DOHH2 (cell line): Measurements from ENCODE around the gene LIX1L.
A peak's percentile ranks its signal among the peaks of the same experiment; 100 is the strongest.

Experiments used
- H3F3A ChIP-seq: fragments of 200-600 bp; sonication (generic), shearing (Covaris generic); 2 replicates; pipeline ENCODE4 v1.6.0; 2016; ENCODE audit warnings: antibody characterized with exemption, mild to moderate bottlenecking; ENCODE audit not compliant: control insufficient read depth, insufficient read depth
- H3K27ac ChIP-seq: fragments of 200-600 bp; sonication (generic); 2 replicates; pipeline ENCODE4 v1.5.1; 2014; ENCODE audit warnings: low read depth, mild to moderate bottlenecking, low read length, moderate library complexity
- H3K27me3 ChIP-seq: fragments of 200-600 bp; sonication (generic); 2 replicates; pipeline ENCODE4 v1.6.1; 2014; ENCODE audit warnings: mild to moderate bottlenecking, low read length, mixed read lengths; ENCODE audit not compliant: control insufficient read depth
- H3K36me3 ChIP-seq: fragments of 200-600 bp; sonication (generic); 2 replicates; pipeline ENCODE4 v1.6.1; 2014; ENCODE audit warnings: mild to moderate bottlenecking, low read length, moderate library complexity, mixed read lengths; ENCODE audit not compliant: control insufficient read depth
- H3K4me1 ChIP-seq: fragments of 200-600 bp; sonication (generic); 2 replicates; pipeline ENCODE4 v1.6.1; 2014; ENCODE audit warnings: mild to moderate bottlenecking, low read length, mixed read lengths; ENCODE audit not compliant: control insufficient read depth
- H3K4me2 ChIP-seq: fragments of 200-600 bp; sonication (generic); 2 replicates; pipeline ENCODE4 v1.6.0; 2014; ENCODE audit warnings: mild to moderate bottlenecking, low read length, moderate library complexity
- H3K4me3 ChIP-seq: fragments of 200-600 bp; sonication (generic); 2 replicates; pipeline ENCODE4 v1.5.1; 2014; ENCODE audit warnings: mild to moderate bottlenecking, low read length, mixed read lengths
- H3K79me2 ChIP-seq: fragments of 200-600 bp; sonication (generic); 2 replicates; pipeline ENCODE4 v1.6.1; 2014; ENCODE audit warnings: mild to moderate bottlenecking, low read length, mixed read lengths; ENCODE audit not compliant: control insufficient read depth
- H3K9me2 ChIP-seq: fragments of 200-600 bp; sonication (generic); replicated peaks from 2 replicates; pipeline ENCODE4 v1.6.1; 2014; ENCODE audit warnings: mild to moderate bottlenecking, low read length, mixed read lengths; ENCODE audit not compliant: control insufficient read depth
- H3K9me3 ChIP-seq: fragments of 200-600 bp; sonication (generic); 2 replicates; pipeline ENCODE4 v1.6.1; 2014; ENCODE audit warnings: antibody characterized with exemption, low read length, mixed read lengths; ENCODE audit not compliant: control insufficient read depth, insufficient read depth
- H4K20me1 ChIP-seq: fragments of 200-600 bp; sonication (generic); 2 replicates; pipeline ENCODE4 v1.6.0; 2014; ENCODE audit warnings: low read depth, mild to moderate bottlenecking, antibody characterized with exemption, low read length, moderate library complexity; ENCODE audit not compliant: control insufficient read depth, insufficient read depth
- EZH2phosphoT487 ChIP-seq: fragments of 200-600 bp; sonication (generic); IDR thresholded peaks from 2 replicates; pipeline ENCODE4 v1.6.1; 2017; ENCODE audit warnings: borderline replicate concordance, mild to moderate bottlenecking, antibody characterized with exemption, low read length, moderate library complexity, mixed read lengths
- TF ChIP-seq, protein P1 (sequence below): fragments of 200-600 bp; sonication (generic); IDR thresholded peaks from one replicate; pipeline ENCODE4 v1.5.1; 2014; ENCODE audit warnings: antibody characterized with exemption, mild to moderate bottlenecking, low read depth, low read length; ENCODE audit not compliant: poor library complexity, severe bottlenecking

LIX1L gene

GRCh38 chr1:145961425-145962156 is 3.8 kb upstream of the LIX1L start:
- Histone ChIP-seq H3K4me2 (peak overlapping the region; percentile 98), H3K9me3 (no peaks in the 10 kb centered on the region), H3K4me3 (peak overlapping the region; percentile 81), H3K4me1 (peaks cover 72% of the 10 kb centered on the region), H3K27ac (no peak overlapping the region), H3F3A (peaks cover 28% of the 10 kb centered on the region), H3K36me3 (peaks cover 4% of the 10 kb centered on the region; the same call in 1 of the 2 replicates), H3K79me2 (peaks cover 31% of the 10 kb centered on the region), H4K20me1 (no peaks in the 10 kb centered on the region), H3K27me3 (no peaks in the 10 kb centered on the region), H3K9me2 (no peaks in the 10 kb centered on the region)
- TF ChIP-seq EZH2phosphoT487, result no peak
- TF ChIP-seq, protein P1, sequence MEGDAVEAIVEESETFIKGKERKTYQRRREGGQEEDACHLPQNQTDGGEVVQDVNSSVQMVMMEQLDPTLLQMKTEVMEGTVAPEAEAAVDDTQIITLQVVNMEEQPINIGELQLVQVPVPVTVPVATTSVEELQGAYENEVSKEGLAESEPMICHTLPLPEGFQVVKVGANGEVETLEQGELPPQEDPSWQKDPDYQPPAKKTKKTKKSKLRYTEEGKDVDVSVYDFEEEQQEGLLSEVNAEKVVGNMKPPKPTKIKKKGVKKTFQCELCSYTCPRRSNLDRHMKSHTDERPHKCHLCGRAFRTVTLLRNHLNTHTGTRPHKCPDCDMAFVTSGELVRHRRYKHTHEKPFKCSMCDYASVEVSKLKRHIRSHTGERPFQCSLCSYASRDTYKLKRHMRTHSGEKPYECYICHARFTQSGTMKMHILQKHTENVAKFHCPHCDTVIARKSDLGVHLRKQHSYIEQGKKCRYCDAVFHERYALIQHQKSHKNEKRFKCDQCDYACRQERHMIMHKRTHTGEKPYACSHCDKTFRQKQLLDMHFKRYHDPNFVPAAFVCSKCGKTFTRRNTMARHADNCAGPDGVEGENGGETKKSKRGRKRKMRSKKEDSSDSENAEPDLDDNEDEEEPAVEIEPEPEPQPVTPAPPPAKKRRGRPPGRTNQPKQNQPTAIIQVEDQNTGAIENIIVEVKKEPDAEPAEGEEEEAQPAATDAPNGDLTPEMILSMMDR, result no peak

- peaks cover 77% of the 10 kb centered on the region for H3K4me1 ChIP-seq
- no peaks in the 10 kb centered on the region for H3K9me3 ChIP-seq
- H3K79me2 ChIP-seq, result peaks cover 37% of the 10 kb centered on the region
- no peaks in the 10 kb centered on the region for H3K9me2 ChIP-seq
- H3K27ac ChIP-seq, result no peak overlapping the region
- peak overlapping the region; percentile 98 for H3K4me2 ChIP-seq
- H3K4me3 ChIP-seq, result peak overlapping the region; percentile 81
- peaks cover 4% of the 10 kb centered on the region; the same call in 1 of the 2 replicates for H3K36me3 ChIP-seq
- no peak for TF ChIP-seq EZH2phosphoT487
- TF ChIP-seq, protein P1, result no peak
- peaks cover 28% of the 10 kb centered on the region for H3F3A ChIP-seq
- H4K20me1 ChIP-seq, result no peaks in the 10 kb centered on the region
- no peaks in the 10 kb centered on the region for H3K27me3 ChIP-seq
Observed at GRCh38 chr1:145961109-145961424, 3.2 kb upstream of the LIX1L start.

DNA sequence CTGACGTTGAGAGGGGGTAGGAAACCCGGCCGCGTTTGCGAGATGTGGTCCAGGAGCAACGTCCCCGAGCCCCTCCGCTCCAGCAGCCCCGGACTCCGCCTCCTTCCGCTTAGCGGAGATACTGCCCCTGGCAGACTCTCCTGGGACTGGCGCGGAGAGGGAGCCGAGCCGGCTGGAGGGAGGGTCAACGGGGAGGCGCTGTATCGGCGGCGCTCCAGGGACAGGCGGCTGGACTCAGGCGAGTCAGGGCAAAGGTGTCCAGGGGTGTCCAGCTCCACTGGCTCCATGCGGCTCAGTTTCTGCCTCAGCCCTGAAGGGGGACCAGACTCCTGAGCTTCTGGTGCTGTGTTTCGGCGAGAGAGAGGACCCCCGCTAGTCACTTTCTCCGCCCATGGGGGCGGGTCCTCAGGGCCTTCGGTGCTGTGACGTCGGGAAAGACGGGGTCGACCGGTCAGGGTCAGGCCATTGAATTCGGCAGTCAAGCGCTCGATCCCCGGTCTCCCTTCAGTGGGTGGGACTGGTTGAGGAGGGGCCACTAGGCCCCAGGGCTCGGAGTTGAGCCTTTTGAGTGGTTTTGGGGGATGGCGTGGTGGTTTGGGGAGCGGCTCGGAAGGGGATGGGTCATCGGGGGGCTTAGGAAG is 2.8 kb upstream of the LIX1L start:
- H3K27ac ChIP-seq, result no peak overlapping the region

More for the DNA sequence above, 2.8 kb upstream of the LIX1L start:
- Histone ChIP-seq H4K20me1 (no peaks in the 10 kb centered on the region), H3K4me2 (peak overlapping the region; percentile 98), H3K36me3 (peaks cover 7% of the 10 kb centered on the region; the same call in 1 of the 2 replicates), H3K4me3 (peak overlapping the region; percentile 81), H3K9me2 (no peaks in the 10 kb centered on the region), H3K9me3 (no peaks in the 10 kb centered on the region), H3K4me1 (peaks cover 81% of the 10 kb centered on the region), H3K27me3 (no peaks in the 10 kb centered on the region), H3F3A (peaks cover 28% of the 10 kb centered on the region), H3K79me2 (peaks cover 41% of the 10 kb centered on the region)
- no peak for TF ChIP-seq EZH2phosphoT487
- TF ChIP-seq, protein P1, result peak; percentile 26
